Mesendoderm (in vitro differentiated cells): ENCODE measurements around the gene RAB11FIP4.
A peak's percentile ranks its signal among the peaks of the same experiment; 100 is the strongest.

Source experiments
- DNase-seq: peaks from one replicate; pipeline ENCODE4 v3.0.0; 2013
- H2AK5ac ChIP-seq: 2 replicates; pipeline ENCODE4 v1.6.1; 2013; ENCODE audit warnings: low read length, inconsistent platforms
- H2BK120ac ChIP-seq: 2 replicates; pipeline ENCODE4 v1.6.1; 2013; ENCODE audit warnings: low read depth, mild to moderate bottlenecking, low read length, moderate library complexity, mixed read lengths
- H2BK15ac ChIP-seq: replicated peaks from 2 replicates; pipeline ENCODE4 v1.6.1; 2013; ENCODE audit warnings: low read depth, mild to moderate bottlenecking, moderate library complexity
- H2BK5ac ChIP-seq: 2 replicates; pipeline ENCODE4 v1.6.1; 2013; ENCODE audit warnings: low read length, inconsistent platforms
- H3K18ac ChIP-seq: 2 replicates; pipeline ENCODE4 v1.6.1; 2013; ENCODE audit warnings: mild to moderate bottlenecking, low read length, mixed read lengths
- H3K23ac ChIP-seq: one replicate; pipeline ENCODE4 v1.6.1; 2013; ENCODE audit warnings: low read length
- H3K27ac ChIP-seq: 2 replicates; pipeline ENCODE4 v1.5.1; 2013; ENCODE audit warnings: low read depth, mild to moderate bottlenecking, inconsistent platforms, low read length, moderate library complexity
- H3K27me3 ChIP-seq: 2 replicates; pipeline ENCODE4 v1.6.1; 2013; ENCODE audit warnings: low read length, control low read depth, mild to moderate bottlenecking, inconsistent platforms; ENCODE audit not compliant: insufficient read depth, poor library complexity
- H3K36me3 ChIP-seq: 2 replicates; pipeline ENCODE4 v1.6.1; 2013; ENCODE audit warnings: low read length, inconsistent platforms; ENCODE audit not compliant: control insufficient read depth, insufficient read depth
- H3K4ac ChIP-seq: one replicate; pipeline ENCODE4 v1.6.1; 2013; ENCODE audit warnings: low read depth, mild to moderate bottlenecking, low read length, moderate library complexity
- H3K4me1 ChIP-seq: 2 replicates; pipeline ENCODE4 v1.6.1; 2013; ENCODE audit warnings: low read depth, low read length, inconsistent platforms; ENCODE audit not compliant: control insufficient read depth
- H3K4me2 ChIP-seq: 2 replicates; pipeline ENCODE4 v1.6.1; 2013; ENCODE audit warnings: low read length
- H3K4me3 ChIP-seq: 2 replicates; pipeline ENCODE4 v1.5.1; 2013; ENCODE audit warnings: mild to moderate bottlenecking, low read length
- H3K56ac ChIP-seq: one replicate; pipeline ENCODE4 v1.6.1; 2013; ENCODE audit warnings: low read length
- H3K79me1 ChIP-seq: 2 replicates; pipeline ENCODE4 v1.6.1; 2013; ENCODE audit warnings: low read length, inconsistent platforms
- H3K79me2 ChIP-seq: 2 replicates; pipeline ENCODE4 v1.6.1; 2013; ENCODE audit warnings: mild to moderate bottlenecking, low read length; ENCODE audit not compliant: control insufficient read depth, insufficient read depth
- H3K9ac ChIP-seq: 2 replicates; pipeline ENCODE4 v1.6.1; 2013; ENCODE audit warnings: low read length, inconsistent platforms
- H4K5ac ChIP-seq: one replicate; pipeline ENCODE4 v1.6.1; 2013; ENCODE audit warnings: low read length
- H4K8ac ChIP-seq: one replicate; pipeline ENCODE4 v1.6.1; 2013; ENCODE audit warnings: low read depth, mild to moderate bottlenecking, control low read depth, low read length, moderate library complexity
- whole genome bisulfite sequencing: extraction: QIAGEN DNeasy Blood & Tissue Kit; methylation state at CpG from one replicate; pipeline ENCODE4 v1.1.7; 2013; ENCODE audit warnings: low lambda C conversion rate, missing lambda C conversion rate; ENCODE audit not compliant: insufficient coverage; ENCODE audit errors: extremely low coverage; 5-methylcytosine and 5-hydroxymethylcytosine counted together

The RAB11FIP4 gene

DNA sequence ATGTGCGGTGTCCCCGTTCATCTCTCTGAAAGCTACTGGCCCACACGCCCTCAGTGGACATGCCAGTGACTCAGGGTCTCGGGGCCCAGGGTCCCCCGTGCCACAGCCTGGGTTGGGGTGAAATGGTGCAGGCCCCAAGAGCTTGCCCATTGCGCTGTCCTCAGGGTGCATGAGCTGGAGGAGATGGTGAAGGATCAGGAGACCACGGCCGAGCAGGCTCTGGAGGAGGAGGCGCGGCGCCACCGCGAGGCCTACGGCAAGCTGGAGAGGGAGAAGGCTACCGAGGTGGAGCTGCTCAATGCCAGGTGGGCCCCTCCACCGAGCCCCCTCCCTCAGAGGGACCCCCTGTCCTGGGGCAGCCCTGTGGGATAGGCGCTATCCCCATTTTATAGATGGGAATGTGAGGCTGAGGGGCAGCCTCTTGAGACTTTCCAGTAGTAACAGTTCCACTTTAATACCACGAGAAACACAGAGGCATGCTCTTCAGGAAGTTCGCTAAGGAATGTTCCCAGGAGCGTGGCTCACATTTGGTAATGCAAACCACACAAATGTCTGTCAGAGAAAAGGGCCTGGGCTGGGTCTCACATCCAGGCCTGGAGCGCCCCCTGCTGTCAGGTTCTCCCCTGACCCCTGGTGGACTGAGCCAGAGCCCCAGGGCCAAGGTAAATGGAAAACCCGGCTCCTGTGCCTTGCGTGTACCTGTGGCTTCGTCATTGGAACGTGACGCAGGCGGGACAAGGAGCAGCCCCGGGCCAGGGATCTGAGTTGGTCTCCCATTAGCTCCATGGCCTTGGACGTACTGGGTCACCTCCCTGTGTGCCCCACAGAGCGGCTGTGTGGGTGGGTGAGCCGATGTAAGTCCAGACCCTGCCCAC, 133.7 kb downstream of the RAB11FIP4 start:
- Histone ChIP-seq H2AK5ac (no peak overlapping the region), H4K5ac (no peak overlapping the region), H3K18ac (no peak overlapping the region), H3K36me3 (no peaks in the 10 kb centered on the region), H3K79me1 (no peaks in the 10 kb centered on the region), H2BK120ac (no peak overlapping the region), H3K4me3 (no peak overlapping the region), H3K23ac (no peak overlapping the region), H3K27ac (no peak overlapping the region), H3K27me3 (no peaks in the 10 kb centered on the region), H2BK5ac (no peak overlapping the region), H3K9ac (no peak overlapping the region), H2BK15ac (no peak overlapping the region), H3K4me1 (no peaks in the 10 kb centered on the region), H3K4me2 (no peak overlapping the region), H4K8ac (no peak overlapping the region), H3K4ac (no peak overlapping the region), H3K79me2 (no peaks in the 10 kb centered on the region), H3K56ac (no peak overlapping the region)
- WGBS: no CpG with 5 or more reads among the region's 31 CpGs
- DNase-seq: peak; percentile 93

- Histone ChIP-seq H2BK5ac (no peak overlapping the region), H3K4me1 (no peaks in the 10 kb centered on the region), H2BK15ac (no peak overlapping the region), H4K5ac (no peak overlapping the region), H3K36me3 (no peaks in the 10 kb centered on the region), H2AK5ac (no peak overlapping the region), H3K27ac (no peak overlapping the region), H3K23ac (no peak overlapping the region), H4K8ac (no peak overlapping the region), H3K9ac (no peak overlapping the region), H3K79me2 (no peaks in the 10 kb centered on the region), H3K79me1 (no peaks in the 10 kb centered on the region), H3K4me2 (no peak overlapping the region), H3K4me3 (no peak overlapping the region), H3K4ac (no peak overlapping the region), H3K18ac (no peak overlapping the region), H2BK120ac (no peak overlapping the region), H3K56ac (no peak overlapping the region), H3K27me3 (no peaks in the 10 kb centered on the region)
- WGBS: no CpG with 5 or more reads among the region's 21 CpGs
- DNase-seq: peak; percentile 63
Measured at GRCh38 chr17:31525801-31526549, 134.5 kb downstream of the RAB11FIP4 start.

- Histone ChIP-seq H4K5ac (no peak overlapping the region), H3K4me3 (no peak overlapping the region), H3K4me2 (no peak overlapping the region), H3K27ac (no peak overlapping the region), H3K79me2 (no peaks in the 10 kb centered on the region), H2BK120ac (no peak overlapping the region), H3K56ac (no peak overlapping the region), H4K8ac (no peak overlapping the region), H2BK15ac (no peak overlapping the region), H3K23ac (no peak overlapping the region), H3K9ac (no peak overlapping the region), H2BK5ac (no peak overlapping the region), H3K79me1 (no peaks in the 10 kb centered on the region), H3K27me3 (no peaks in the 10 kb centered on the region), H3K36me3 (no peaks in the 10 kb centered on the region), H3K4ac (no peak overlapping the region), H3K18ac (no peak overlapping the region), H2AK5ac (no peak overlapping the region), H3K4me1 (no peaks in the 10 kb centered on the region)
- no peak for DNase-seq
- no CpG with 5 or more reads among the region's 5 CpGs for WGBS
Measured at GRCh38 chr17:31527606-31528005, 136.1 kb downstream of the RAB11FIP4 start.

- no peak overlapping the region for H2BK15ac ChIP-seq
- H3K27ac ChIP-seq: no peak overlapping the region
- no peaks in the 10 kb centered on the region for H3K36me3 ChIP-seq
- H3K9ac ChIP-seq: no peak overlapping the region
- no peak overlapping the region for H3K4ac ChIP-seq
- H2BK5ac ChIP-seq: no peak overlapping the region
- no peaks in the 10 kb centered on the region for H3K4me1 ChIP-seq
- no peak overlapping the region for H3K56ac ChIP-seq
- no peak overlapping the region for H2AK5ac ChIP-seq
- DNase-seq: no peak
- H4K8ac ChIP-seq: no peak overlapping the region
- H3K27me3 ChIP-seq: no peaks in the 10 kb centered on the region
- no peak overlapping the region for H3K23ac ChIP-seq
- H3K18ac ChIP-seq: no peak overlapping the region
- no peak overlapping the region for H4K5ac ChIP-seq
- no peaks in the 10 kb centered on the region for H3K79me1 ChIP-seq
- no peaks in the 10 kb centered on the region for H3K79me2 ChIP-seq
- no peak overlapping the region for H2BK120ac ChIP-seq
- WGBS: no CpG with 5 or more reads among the region's 26 CpGs
- H3K4me3 ChIP-seq: no peak overlapping the region
- no peak overlapping the region for H3K4me2 ChIP-seq
Measured at GRCh38 chr17:31528291-31528874, 136.9 kb downstream of the RAB11FIP4 start.

- no peak overlapping the region for H3K9ac ChIP-seq
- H3K23ac ChIP-seq: no peak overlapping the region
- WGBS: no CpG with 5 or more reads among the region's 12 CpGs
- no peak overlapping the region for H3K18ac ChIP-seq
- no peaks in the 10 kb centered on the region for H3K4me1 ChIP-seq
- H2BK5ac ChIP-seq: no peak overlapping the region
- no peak overlapping the region for H3K27ac ChIP-seq
- H2AK5ac ChIP-seq: no peak overlapping the region
- H2BK120ac ChIP-seq: no peak overlapping the region
- no peak for DNase-seq
- no peaks in the 10 kb centered on the region for H3K27me3 ChIP-seq
- H3K79me1 ChIP-seq: no peaks in the 10 kb centered on the region
- H2BK15ac ChIP-seq: no peak overlapping the region
- H4K5ac ChIP-seq: no peak overlapping the region
- H3K36me3 ChIP-seq: no peaks in the 10 kb centered on the region
- no peak overlapping the region for H3K4ac ChIP-seq
- no peak overlapping the region for H3K56ac ChIP-seq
- no peak overlapping the region for H3K4me2 ChIP-seq
- H4K8ac ChIP-seq: no peak overlapping the region
- H3K4me3 ChIP-seq: no peak overlapping the region
- H3K79me2 ChIP-seq: no peaks in the 10 kb centered on the region
Measured at GRCh38 chr17:31529841-31530251, 138.4 kb downstream of the RAB11FIP4 start.
